Hematopoietic multipotent progenitor cell treated with erythropoietin and hydrocortisone succinate and interleukin-3 and kit ligand, for 15 days (in vitro differentiated cells): ENCODE data around the gene EFEMP2.

Experiments used
- DNase-seq: peaks from one replicate; pipeline ENCODE4 v3.0.0-alpha.2; 2015; ENCODE audit warnings: low spot score

EFEMP2 gene

DNA sequence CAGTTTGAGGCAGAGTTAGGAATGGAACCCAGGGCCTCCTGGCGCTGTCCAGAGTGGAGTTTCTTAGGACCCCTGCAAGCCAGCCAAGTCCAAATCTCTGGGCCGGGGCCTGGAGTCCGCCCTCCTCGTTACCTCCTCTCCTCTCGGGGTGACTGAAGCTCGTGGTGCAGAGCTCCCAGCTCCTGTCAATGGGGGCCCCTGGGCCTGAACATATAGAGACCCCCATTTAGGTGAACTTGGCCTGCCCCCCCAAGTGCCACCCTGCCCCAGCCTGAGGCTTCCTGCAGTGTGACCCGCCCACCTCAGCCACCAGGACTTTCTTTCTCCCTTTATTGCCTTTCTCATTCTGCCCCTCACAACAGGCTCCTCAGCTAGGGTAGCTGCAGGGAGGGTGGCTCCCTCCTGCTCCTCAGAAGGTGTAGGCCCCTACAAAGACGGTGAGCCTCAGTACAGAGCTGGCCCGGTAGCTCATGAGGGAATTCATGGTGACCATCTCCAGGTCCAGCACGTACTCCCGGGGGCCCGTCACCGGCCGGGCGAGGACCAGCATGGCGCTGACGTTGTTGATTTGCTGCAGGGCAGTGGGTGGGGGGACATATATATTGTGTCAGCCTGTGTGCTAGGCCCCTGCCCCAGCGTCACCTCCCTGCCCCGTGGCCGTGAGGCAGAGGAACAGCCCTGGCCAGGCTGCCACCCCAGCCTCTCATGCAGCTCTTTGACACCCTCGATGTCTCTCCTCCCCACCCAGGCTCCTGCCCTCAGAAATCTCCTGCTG lies 5.9 kb downstream of the EFEMP2 start:
- DNase-seq, result no peak

DNA sequence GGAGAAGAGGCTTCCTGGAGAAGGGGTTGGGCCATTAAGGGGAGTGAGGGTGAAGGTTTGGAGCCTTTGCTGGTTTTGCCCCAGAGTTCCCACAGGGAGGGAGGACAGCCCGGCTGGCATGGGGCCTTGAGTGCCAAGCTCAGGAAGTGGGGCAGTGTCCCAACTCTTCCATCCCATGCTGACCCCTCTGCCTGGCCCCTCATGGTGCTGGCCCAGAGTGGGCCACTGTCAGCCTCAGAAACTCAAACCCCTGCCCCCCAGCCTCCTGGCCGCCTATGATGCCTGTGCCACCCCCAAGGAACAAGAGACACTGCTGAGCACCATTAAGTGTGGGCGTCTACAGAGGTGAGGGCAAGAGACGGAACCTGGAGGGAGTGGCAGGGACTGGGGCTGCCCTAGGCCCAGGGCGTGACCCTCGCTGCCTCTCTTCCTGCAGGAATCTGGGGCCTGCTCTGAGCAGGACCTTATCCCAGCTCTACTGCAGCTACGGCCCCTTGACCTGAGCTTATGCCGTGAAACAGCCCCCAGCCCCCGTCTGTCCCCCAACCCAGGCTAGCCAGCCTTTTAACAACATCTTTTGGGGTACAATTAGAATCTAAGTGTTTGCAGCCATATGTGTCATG lies 6.9 kb downstream of the EFEMP2 start:
- DNase-seq, result no peak

DNA sequence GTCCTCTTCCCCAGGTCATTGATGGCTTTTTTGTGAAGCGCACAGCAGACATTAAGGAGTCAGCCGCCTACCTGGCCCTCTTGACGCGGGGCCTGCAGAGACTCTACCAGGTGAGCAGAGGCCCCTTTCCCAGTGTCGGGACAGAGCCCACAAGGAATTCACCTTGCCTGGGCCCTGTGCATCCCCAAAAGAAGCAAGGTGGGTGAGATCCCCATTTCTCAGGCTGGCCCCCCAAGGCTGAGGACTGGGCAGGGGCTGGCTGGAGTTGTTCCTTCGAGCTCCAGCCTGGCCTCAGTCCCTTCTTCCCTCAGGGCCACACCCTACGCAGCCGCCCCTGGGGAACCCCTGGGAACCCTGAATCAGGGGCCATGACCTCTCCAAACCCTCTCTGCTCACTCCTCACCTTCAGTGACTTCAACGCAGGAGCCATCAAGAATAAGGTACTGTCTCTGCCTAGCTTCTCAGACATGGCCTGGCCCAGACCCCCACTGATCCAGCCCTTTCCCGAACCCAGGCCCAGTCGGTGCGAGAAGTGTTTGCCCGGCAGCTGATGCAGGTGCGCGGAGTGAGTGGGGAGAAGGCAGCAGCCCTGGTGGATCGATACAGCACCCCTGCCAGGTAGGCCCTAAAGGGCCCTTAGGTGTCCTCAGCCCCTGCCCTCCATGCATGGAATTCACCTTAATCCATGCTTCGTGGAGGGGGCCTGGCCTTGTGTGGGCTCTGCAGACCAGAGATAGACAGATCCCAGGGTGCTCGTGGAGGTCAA lies 7.7 kb downstream of the EFEMP2 start:
- no peak for DNase-seq

DNA sequence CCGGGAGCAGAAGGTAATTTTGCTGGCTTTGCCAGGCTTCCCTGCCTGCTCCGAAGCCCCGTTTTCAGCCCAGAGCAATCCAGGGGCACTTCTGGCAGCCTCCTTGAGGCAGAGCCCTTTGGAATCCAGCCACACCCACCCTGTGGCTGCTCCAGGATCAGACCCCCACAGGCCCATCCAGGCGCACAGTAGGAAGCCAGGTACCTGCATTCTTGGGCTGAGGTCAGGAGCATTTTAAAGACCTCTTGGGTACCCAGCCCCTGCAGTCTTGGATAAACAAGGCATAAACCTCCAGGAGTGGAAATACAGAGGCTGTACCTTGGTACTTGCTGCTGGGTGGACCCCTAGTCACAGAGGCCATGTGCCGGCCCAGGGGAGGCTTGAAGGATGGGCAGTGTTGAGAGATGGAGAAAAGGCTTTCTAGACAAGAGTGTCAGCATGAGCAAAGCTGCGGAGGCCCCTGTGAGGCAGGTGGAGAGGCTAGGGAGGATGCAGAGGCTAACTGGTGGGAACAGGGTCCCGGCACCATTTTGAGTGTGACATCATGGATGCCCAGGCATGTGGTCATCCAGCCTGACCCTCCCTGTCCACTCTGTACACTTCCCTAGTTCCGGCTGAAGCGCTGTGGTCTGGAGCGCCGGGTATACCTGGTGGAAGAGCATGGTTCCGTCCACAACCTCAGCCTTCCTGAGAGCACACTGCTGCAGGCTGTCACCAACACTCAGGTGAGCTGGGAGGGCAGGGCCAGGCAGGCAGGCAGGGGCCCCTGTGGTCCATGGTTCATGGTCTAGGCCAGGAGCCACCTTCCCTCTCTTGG lies 8.5 kb downstream of the EFEMP2 start:
- DNase-seq, result no peak

DNA sequence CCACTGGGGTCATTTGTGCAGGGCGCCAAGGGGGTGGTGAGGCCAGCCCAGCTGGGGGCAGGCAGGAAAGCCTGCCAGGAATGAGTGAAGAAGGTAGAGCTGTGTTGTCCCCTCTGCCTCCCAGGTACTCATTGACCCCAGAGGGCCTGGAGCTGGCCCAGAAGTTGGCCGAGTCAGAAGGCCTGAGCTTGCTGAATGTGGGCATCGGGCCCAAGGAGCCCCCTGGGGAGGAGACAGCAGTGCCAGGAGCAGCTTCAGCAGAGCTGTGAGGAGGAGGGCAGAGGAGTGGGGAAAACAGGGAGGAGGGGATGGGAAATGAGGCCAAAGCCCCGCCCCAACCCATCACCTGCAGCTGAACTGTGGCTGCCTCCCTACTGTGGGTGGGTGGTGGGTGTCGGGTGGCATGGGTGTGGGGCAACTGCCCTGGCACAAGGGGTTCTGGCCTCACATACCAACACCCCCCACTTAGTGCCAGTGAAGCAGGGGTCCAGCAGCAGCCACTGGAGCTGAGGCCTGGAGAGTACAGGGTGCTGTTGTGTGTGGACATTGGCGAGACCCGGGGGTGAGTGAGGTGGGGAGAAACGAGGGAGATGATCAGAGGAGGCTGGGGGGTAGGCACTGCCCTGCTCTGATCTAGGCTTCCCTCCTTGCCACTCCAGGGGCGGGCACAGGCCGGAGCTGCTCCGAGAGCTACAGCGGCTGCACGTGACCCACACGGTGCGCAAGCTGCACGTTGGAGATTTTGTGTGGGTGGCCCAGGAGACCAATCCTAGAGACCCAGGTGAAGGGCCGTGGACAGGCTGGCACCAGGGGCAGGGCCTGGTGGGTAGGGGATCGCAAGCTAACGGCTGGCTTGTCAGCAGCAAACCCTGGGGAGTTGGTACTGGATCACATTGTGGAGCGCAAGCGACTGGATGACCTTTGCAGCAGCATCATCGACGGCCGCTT lies 9.4 kb downstream of the EFEMP2 start:
- no peak for DNase-seq

DNA sequence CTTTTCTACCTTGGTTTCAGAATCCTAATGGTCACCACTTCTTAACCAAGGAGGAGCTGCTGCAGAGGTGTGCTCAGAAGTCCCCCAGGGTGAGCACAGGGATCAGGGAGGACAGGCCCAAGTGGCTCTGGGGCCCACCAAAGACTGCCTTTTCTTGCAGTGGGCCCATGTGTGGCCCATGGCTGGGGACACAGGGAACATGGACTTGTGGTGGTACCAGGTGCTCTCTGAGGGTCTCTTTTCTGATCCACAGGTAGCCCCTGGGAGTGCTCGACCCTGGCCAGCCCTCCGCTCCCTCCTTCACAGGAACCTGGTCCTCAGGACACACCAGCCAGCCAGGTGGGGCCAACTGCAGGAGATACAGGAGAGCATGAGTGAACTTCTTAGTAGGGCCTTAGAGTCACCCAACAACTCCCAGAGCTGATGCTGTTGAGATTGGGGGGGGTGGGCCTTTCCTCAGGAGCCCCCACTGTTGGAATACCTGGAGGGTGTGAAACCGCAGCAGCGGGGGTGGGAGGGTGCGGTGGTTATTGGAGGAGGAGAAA lies 10.3 kb downstream of the EFEMP2 start:
- DNase-seq, result no peak

DNA sequence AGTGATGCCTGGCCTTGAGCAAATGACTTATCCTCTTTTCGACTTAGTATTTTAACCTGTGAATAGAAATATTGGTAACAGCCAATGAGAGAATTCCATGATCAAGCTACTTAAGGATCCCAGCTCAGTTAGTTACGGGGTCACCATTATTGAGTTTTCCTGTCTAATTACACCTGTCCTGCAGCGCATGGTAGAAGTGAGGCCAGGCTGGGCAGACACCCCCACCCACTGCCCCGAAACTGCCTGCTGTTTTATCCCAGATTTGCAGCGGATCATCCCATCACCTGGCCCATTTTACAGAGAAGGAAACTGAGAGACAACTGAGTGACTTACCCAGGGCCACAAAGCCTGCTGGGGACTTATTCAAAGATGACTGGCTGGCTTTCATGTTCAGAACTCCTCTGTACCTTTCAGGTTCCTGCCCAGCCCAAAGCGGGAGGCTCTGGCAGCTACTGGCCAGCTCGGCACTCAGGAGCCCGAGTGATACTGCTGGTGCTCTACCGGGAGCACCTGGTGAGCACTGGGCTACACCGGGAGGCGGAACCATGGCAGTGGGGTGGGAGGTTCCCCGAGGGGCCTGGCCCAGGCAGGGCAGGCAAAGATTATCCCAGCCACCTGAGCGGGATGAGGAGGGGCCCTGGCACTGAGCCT lies 10.9 kb downstream of the EFEMP2 start:
- DNase-seq, result no peak

DNA sequence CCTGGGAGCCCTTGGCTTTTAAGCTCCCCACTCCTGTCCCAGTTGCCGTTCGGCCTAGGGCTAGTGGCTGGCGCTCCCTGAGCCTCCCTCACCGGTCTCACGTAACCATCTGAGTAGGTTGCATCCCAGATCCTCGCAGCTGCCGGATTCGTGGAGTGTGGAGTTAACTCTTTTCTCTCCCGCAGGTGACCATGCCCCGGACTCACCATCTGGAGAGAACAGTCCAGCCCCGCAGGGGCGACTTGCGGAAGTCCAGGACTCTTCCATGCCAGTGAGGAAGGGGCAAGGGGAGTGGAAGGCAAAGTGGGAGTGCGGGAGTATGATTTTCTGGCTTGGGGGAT lies 11.5 kb downstream of the EFEMP2 start:
- DNase-seq, result no peak

DNA sequence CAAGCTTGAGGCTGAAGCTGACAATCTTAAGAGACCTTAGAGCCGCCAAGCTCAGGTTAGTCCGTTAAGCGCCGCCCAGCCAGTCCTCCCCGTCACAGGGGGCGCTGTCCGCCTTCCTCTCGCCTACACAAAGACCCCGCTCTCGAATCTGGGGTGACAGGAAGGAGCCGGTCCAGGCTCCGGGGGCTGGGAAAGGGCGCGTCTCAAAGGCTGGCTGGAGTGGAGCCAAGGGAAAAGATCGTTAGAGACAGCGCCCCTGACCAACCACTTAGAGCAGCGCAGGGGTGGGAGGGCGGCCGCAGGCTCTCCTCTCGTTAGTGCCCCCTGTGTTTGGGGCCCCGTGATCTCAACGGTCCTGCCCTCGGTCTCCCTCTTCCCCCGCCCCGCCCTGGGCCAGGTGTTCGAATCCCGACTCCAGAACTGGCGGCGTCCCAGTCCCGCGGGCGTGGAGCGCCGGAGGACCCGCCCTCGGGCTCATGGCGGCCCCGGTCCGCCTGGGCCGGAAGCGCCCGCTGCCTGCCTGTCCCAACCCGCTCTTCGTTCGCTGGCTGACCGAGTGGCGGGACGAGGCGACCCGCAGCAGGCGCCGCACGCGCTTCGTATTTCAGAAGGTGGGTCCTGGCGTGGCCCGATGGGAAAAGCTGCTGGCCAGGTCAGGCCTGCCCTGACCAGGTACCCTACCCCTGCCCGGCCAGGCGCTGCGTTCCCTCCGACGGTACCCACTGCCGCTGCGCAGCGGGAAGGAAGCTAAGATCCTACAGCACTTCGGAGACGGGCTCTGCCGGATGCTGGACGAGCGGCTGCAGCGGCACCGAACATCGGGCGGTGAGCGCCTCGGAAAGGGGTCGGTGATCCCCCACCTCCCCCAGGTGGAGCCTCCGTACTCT lies 12.1 kb downstream of the EFEMP2 start, which contains the start of gene MUS81:
TSS of gene MUS81 (plus strand) at position 156 of the 887 bp plus-strand sequence. CDS start at position 477, 321 bp downstream.
- peak; percentile 97 for DNase-seq

DNA sequence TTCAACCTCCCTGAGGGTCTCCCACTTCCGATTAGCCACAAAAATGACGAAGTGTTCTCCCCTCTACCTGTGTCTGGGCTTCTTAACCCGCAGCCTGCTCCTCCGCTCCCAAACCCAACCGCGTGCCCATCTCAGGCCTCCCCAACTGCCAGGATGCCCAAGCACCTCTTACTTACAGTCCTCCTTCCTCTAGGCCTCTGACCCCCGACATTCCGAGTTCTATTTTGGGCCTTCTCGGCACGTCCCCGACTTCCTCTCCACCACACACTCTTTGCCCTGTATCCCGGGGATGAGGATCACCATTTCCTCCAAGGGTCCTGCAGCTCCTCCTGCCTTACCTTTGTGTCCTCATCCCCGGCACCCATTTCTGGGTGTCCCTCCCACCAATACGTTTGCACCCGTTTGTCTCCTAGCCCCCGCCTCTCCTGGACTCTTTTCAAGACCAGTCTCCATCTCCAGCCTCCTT lies 12.8 kb downstream of the EFEMP2 start:
- no peak for DNase-seq

DNA sequence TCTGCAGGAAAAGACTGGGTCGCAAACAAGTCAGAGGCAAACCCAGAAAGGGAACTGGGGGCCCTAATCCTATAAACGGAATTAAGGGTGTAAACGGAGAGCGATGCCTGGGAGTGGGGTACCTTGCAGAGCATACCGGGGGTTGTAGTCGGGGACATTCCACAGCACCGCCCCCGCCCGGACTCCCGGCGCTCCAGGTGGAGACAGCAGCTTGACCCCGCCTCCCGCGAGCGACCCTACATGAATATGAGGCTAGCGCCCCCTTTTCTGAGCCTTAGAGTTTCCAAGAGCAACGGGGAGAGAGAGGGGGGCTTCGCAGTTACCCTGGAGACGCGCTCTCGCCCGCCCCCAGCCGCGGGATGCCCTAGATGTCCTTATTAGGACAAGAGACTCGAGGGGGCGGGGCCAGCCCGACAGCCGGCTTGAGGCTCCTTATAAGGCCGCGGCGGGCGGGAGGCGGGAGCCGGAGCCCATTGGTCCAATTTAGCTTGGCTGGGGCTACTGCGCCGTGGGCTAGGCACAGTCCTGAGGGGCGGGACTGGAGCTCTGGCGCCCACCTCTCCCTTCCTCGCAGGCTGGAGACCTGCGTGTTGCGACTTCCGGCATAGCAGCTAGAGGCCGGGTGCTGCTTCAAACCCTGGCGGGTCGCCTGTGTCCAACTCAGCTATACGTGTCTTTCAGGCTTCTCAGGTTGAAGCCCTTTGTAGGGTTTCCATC lies 13.3 kb downstream of the EFEMP2 start:
- peak; percentile 95 for DNase-seq

DNA sequence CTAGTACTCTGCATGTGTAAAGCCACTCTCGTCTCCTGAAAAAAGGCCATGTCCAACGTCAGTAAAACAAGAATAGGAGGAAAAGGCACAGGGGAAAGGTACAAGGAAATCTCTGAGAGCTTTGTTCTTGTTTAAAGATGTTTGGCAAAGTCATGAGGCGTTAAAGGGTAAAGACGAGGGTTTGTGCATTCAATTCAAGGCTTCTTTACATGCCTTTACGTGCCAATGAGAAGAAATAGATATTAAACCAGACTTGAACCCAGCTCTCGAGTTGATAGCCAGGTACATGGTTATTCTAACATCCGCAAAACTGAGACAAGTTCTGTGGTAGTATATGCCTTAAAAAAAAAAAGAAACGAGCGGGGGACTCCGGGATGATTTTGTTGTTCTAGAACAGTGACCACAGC lies 13.9 kb downstream of the EFEMP2 start:
- peak; percentile 42 for DNase-seq

DNA sequence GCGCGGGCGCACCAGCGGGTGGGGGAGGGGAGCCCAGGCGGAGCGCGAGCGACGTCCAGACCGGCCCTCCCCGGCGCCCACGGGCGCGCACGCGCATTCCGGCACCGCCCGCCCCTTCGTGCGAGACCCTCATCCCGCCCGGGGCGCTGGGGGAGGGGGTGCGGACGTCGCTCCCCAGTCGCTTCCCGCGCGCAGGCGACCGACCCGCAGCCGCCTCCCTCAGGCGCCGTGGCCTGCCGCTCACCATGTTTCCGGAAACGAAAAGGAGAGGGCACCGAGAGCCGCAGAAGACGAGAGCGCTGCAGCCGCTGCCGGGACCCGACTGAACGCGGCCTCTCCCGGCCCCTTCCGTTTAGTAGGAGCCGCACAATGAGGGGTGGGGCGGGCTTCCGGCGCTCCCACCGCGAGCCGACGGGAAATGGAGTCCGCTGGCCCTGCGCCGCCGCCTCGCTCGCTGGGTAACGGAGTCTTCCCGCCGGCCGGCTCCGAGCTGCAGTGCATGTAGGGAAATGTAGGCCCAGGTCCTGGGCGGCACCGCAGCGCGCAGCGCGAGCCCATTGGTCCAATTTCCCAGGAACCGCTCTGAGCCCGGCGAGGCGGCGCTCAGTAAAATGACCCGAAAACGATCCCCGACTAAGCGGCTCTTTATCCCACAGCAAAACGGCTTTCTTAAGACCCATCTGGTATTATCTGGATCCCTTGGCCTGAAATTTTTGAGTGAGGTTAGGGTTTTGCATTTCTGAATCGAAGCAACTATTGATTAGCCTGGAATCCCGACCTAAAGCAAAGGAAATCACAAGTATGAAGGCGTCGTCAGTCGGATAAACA lies 14.5 kb downstream of the EFEMP2 start, which contains the start of gene CFL1:
TSS of gene CFL1 (minus strand) at position 328 of the 828 bp plus-strand sequence. CDS start at position 247, 81 bp downstream.
- peak; percentile 95 for DNase-seq

DNA sequence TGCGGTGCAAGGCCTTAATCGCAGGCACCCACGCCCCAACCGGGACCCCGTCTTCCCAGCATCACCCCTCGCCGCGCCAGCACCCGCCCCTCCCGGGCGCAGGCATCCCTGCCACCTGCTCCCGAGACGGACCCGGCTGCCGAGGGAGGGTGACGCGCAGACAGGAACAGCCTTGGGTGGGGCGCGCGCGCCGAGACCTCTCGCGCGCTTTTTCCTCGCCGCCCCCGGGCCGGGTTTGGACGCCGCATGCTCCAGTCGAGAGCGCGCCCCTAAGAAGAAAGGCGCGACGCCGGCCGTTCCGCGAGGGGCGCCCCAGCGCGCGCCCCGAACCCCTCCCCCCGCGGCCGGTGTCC lies 15.1 kb downstream of the EFEMP2 start:
- DNase-seq, result peak; percentile 58

DNA sequence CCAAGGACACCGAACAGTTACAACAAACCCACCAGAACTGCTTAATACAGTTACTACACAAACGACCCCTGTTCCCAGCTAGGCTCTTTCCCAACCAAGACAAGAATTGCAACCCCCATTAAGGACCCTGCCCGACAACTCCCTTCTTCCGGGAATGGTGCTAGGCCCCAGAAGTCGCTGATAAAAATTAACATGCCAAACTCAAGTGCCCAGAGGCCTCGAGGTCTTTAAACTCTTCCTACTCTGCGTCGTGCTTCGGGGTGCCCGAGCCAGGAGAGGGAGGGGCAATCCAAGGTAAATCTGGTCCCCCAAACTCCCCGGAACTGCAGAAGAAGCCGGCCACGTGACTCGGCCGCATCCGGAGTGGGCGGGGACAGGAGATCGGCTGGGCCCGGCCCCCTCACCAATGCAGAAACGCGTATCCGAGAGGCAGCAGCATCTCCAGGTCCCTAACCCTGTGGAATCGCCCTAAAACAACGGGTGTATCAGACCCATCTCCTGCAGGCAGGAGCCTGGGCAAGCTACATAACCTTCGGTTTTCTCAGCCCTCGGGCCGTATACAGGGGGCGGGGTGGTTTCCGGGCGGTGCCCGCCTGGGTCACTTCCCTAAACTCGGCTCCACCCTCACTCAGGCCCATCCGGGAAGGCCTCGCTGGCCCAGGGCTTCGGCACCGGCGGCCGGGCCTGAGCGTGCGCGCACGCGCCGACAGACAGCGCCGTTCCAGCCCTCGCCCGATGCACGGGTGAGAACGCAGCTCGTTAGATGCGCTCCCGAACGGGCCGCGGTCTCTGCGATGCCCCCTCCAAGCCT lies 15.7 kb downstream of the EFEMP2 start:
- DNase-seq, result peak; percentile 63

DNA sequence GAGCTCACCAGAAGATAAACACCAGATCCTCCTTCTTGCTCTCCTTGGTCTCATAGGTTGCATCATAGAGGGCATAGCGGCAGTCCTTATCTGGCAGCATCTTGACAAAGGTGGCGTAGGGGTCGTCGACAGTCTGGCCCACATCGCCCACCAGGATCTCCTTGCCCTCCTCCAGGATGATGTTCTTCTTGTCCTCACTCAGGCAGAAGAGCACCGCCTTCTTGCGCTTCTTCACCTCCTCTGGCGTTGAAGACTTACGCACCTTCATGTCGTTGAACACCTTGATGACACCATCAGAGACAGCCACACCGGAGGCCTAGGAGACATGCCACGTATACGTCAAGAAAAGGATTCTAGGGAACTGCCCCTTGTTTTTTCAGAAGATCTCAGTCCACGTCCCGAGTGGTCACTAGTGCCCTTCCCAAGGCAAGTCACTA lies 16.7 kb downstream of the EFEMP2 start:
- DNase-seq, result no peak
